Measurements from ENCODE around the gene SCN2A. TPM values are rescaled to one million over a fixed set of nuclear protein-coding genes. Genes with fewer than 3 reads are reported as not detected.

Gene SCN2A
- total and polyA plus RNA-seq, 5 donors = 0.02 to 0.76 (median 0.19) TPM

- Histone ChIP-seq H3K9me3 (ENCODE audit: control insufficient read depth, low read length) (no peaks in the 10 kb centered on the region), H3K27me3 (ENCODE audit: control insufficient read depth, insufficient read depth) (no peaks in the 10 kb centered on the region), H3K27ac (ENCODE audit: low read length) (no peak overlapping the region), H3K4me3 (ENCODE audit: low read length) (no peak overlapping the region), H3K4me1 (ENCODE audit: control insufficient read depth, insufficient read depth, low read length) (no peaks in the 10 kb centered on the region)
- ATAC-seq (no peak), DNase-seq (no peak)
- 76% methylated on average over 3 of the region's 3 CpGs for WGBS
- intact Hi-C loops (cut with DNase I) = no loop called here
Measured at GRCh38 chr2:165436559-165436958, 197.3 kb downstream of the SCN2A start.

GRCh38 chr2:165440367-165440766 is 201.2 kb downstream of the SCN2A start:
- H3K9me3 ChIP-seq (ENCODE audit: control insufficient read depth, low read length) = no peaks in the 10 kb centered on the region
- DNase-seq = no peak
- intact Hi-C loops (cut with DNase I) = no loop called here
- ATAC-seq = no peak
- H3K27ac ChIP-seq (ENCODE audit: low read length) = no peak overlapping the region
- 18% methylated on average over 1 of the region's 1 CpG for WGBS
- H3K27me3 ChIP-seq (ENCODE audit: control insufficient read depth, insufficient read depth) = no peaks in the 10 kb centered on the region
- H3K4me1 ChIP-seq (ENCODE audit: control insufficient read depth, insufficient read depth, low read length) = no peaks in the 10 kb centered on the region
- no peak overlapping the region for H3K4me3 ChIP-seq (ENCODE audit: low read length)

Other genes starting within 250 kb of the SCN2A start
- under 1 TPM; 0.26 to 0.85 (median 0.50) TPM for gene SCN3A, start 35.4 kb upstream of the SCN2A start, total RNA-seq
- gene SCN3A, start 35.4 kb upstream of the SCN2A start, polyA plus RNA-seq = 0.54 TPM
- gene CSRNP3, start 230.3 kb downstream of the SCN2A start, total RNA-seq = 1 to 10 TPM; 2.8 to 9.6 (median 6.8) TPM
- gene CSRNP3, start 230.3 kb downstream of the SCN2A start, polyA plus RNA-seq = 1.6 TPM